Activated effector memory CD4-positive, alpha-beta T cell treated with Interleukin-2 at 50 U/mL for 16 hours (primary cell): Measurements from ENCODE around the gene NISCH.

Experiments
- DNase-seq: peaks from one replicate; pipeline ENCODE4 v3.0.0-alpha.2; 2020

Gene NISCH

GRCh38 chr3:52493232-52494017 is 38.0 kb downstream of the NISCH start:
- DNase-seq: no peak

- DNase-seq: no peak
These were observed 39.0 kb downstream of the NISCH start for GRCh38 chr3:52494445-52494844.

GRCh38 chr3:52494886-52495495 is 39.6 kb downstream of the NISCH start, which contains the start of gene STAB1:
Gene STAB1 (plus strand): TSS chr3:52495338. CDS start chr3:52495414, 76 bp downstream.
- DNase-seq: no peak

GRCh38 chr3:52495777-52496602 is 40.6 kb downstream of the NISCH start:
- no peak for DNase-seq

- no peak for DNase-seq
These were observed 43.0 kb downstream of the NISCH start for GRCh38 chr3:52498137-52499054.

GRCh38 chr3:52501046-52501445 is 45.6 kb downstream of the NISCH start:
- DNase-seq: no peak

- no peak for DNase-seq
These were observed 46.6 kb downstream of the NISCH start for GRCh38 chr3:52502001-52502400.

- DNase-seq: no peak
These were observed 47.5 kb downstream of the NISCH start for GRCh38 chr3:52502808-52503350.

GRCh38 chr3:52503788-52504424 is 48.5 kb downstream of the NISCH start:
- DNase-seq: no peak

GRCh38 chr3:52504977-52505376 is 49.6 kb downstream of the NISCH start:
- DNase-seq: no peak

GRCh38 chr3:52506266-52506966 is 51.0 kb downstream of the NISCH start:
- no peak for DNase-seq

- no peak for DNase-seq
These were observed 52.0 kb downstream of the NISCH start for GRCh38 chr3:52507359-52507758.

GRCh38 chr3:52509753-52510328 is 54.4 kb downstream of the NISCH start:
- no peak for DNase-seq

GRCh38 chr3:52511509-52511908 is 56.1 kb downstream of the NISCH start:
- no peak for DNase-seq

GRCh38 chr3:52512105-52512504 is 56.7 kb downstream of the NISCH start:
- DNase-seq: no peak

- DNase-seq: no peak
These were observed 57.3 kb downstream of the NISCH start for GRCh38 chr3:52512727-52513126.

- DNase-seq: no peak
These were observed 57.9 kb downstream of the NISCH start for GRCh38 chr3:52513281-52513680.

- DNase-seq: no peak
These were observed 59.2 kb downstream of the NISCH start for GRCh38 chr3:52514576-52514975.

- DNase-seq: no peak
These were observed 59.8 kb downstream of the NISCH start for GRCh38 chr3:52515192-52515591.

GRCh38 chr3:52516509-52517195 is 61.2 kb downstream of the NISCH start:
- no peak for DNase-seq
